ENCODE measurements around the gene PLA2G7. TPM values are rescaled to one million over a fixed set of nuclear protein-coding genes. Genes with fewer than 3 reads are reported as not detected.

The PLA2G7 gene
- total and polyA plus RNA-seq, 4 donors, result 5.4 to 10.9 (median 8.4) TPM

- H3K9me3 ChIP-seq (ENCODE audit: control insufficient read depth, insufficient read depth, low read length), result no peaks in the 10 kb centered on the region
- no peak overlapping the region for H3K27ac ChIP-seq (ENCODE audit: low read depth, low read length)
- no peaks in the 10 kb centered on the region for H3K36me3 ChIP-seq (ENCODE audit: control insufficient read depth, insufficient read depth, low read length)
- DNase-seq (ENCODE audit: low read depth in 4 of 6, low spot score in 6 of 6), result no peak
- peaks cover 14% of the 10 kb centered on the region for H3K4me1 ChIP-seq (ENCODE audit: control insufficient read depth, insufficient read depth, low read length)
- WGBS (ENCODE audit: insufficient coverage), result 83% methylated on average over 2 of the region's 2 CpGs
- no peak overlapping the region for H3K4me3 ChIP-seq (ENCODE audit: low read depth, low read length)
- no peaks in the 10 kb centered on the region for H3K27me3 ChIP-seq (ENCODE audit: control insufficient read depth, insufficient read depth, low read length)
Observed at GRCh38 chr6:46733341-46733801, 1.8 kb downstream of the PLA2G7 start.

GRCh38 chr6:46730921-46731461 lies 4.2 kb downstream of the PLA2G7 start:
- DNase-seq (ENCODE audit: low read depth in 4 of 6, low spot score in 6 of 6), result no peak
- Histone ChIP-seq H3K27me3 (ENCODE audit: control insufficient read depth, insufficient read depth, low read length) (no peaks in the 10 kb centered on the region), H3K4me3 (ENCODE audit: low read depth, low read length) (no peak overlapping the region), H3K36me3 (ENCODE audit: control insufficient read depth, insufficient read depth, low read length) (no peaks in the 10 kb centered on the region), H3K27ac (ENCODE audit: low read depth, low read length) (no peak overlapping the region), H3K4me1 (ENCODE audit: control insufficient read depth, insufficient read depth, low read length) (peaks cover 14% of the 10 kb centered on the region), H3K9me3 (ENCODE audit: control insufficient read depth, insufficient read depth, low read length) (no peaks in the 10 kb centered on the region)
- WGBS (ENCODE audit: insufficient coverage), result 86% methylated on average over 1 of the region's 4 CpGs

- WGBS (ENCODE audit: insufficient coverage), result 67% methylated on average over 1 of the region's 1 CpG
- H3K27me3 ChIP-seq (ENCODE audit: control insufficient read depth, insufficient read depth, low read length), result no peaks in the 10 kb centered on the region
- no peak for DNase-seq (ENCODE audit: low read depth in 4 of 6, low spot score in 6 of 6)
- no peaks in the 10 kb centered on the region for H3K36me3 ChIP-seq (ENCODE audit: control insufficient read depth, insufficient read depth, low read length)
- peaks cover 11% of the 10 kb centered on the region for H3K4me1 ChIP-seq (ENCODE audit: control insufficient read depth, insufficient read depth, low read length)
- no peaks in the 10 kb centered on the region for H3K9me3 ChIP-seq (ENCODE audit: control insufficient read depth, insufficient read depth, low read length)
- H3K27ac ChIP-seq (ENCODE audit: low read depth, low read length), result no peak overlapping the region
- H3K4me3 ChIP-seq (ENCODE audit: low read depth, low read length), result no peak overlapping the region
Observed at GRCh38 chr6:46729787-46730326, 5.3 kb downstream of the PLA2G7 start.

- H3K4me1 ChIP-seq (ENCODE audit: control insufficient read depth, insufficient read depth, low read length), result no peaks in the 10 kb centered on the region
- H3K4me3 ChIP-seq (ENCODE audit: low read depth, low read length), result no peak overlapping the region
- no peaks in the 10 kb centered on the region for H3K27me3 ChIP-seq (ENCODE audit: control insufficient read depth, insufficient read depth, low read length)
- no peak for DNase-seq (ENCODE audit: low read depth in 4 of 6, low spot score in 6 of 6)
- no peaks in the 10 kb centered on the region for H3K36me3 ChIP-seq (ENCODE audit: control insufficient read depth, insufficient read depth, low read length)
- H3K9me3 ChIP-seq (ENCODE audit: control insufficient read depth, insufficient read depth, low read length), result no peaks in the 10 kb centered on the region
- WGBS (ENCODE audit: insufficient coverage), result no CpG with 5 or more reads among the region's 1 CpG
- no peak overlapping the region for H3K27ac ChIP-seq (ENCODE audit: low read depth, low read length)
Observed at GRCh38 chr6:46720401-46720800, 14.8 kb downstream of the PLA2G7 start.

- H3K9me3 ChIP-seq (ENCODE audit: control insufficient read depth, insufficient read depth, low read length), result no peaks in the 10 kb centered on the region
- H3K4me3 ChIP-seq (ENCODE audit: low read depth, low read length), result no peak overlapping the region
- no peaks in the 10 kb centered on the region for H3K27me3 ChIP-seq (ENCODE audit: control insufficient read depth, insufficient read depth, low read length)
- WGBS (ENCODE audit: insufficient coverage), result 100% methylated on average over 1 of the region's 1 CpG
- H3K36me3 ChIP-seq (ENCODE audit: control insufficient read depth, insufficient read depth, low read length), result no peaks in the 10 kb centered on the region
- no peak for DNase-seq (ENCODE audit: low read depth in 4 of 6, low spot score in 6 of 6)
- H3K27ac ChIP-seq (ENCODE audit: low read depth, low read length), result no peak overlapping the region
- H3K4me1 ChIP-seq (ENCODE audit: control insufficient read depth, insufficient read depth, low read length), result no peaks in the 10 kb centered on the region
Observed at GRCh38 chr6:46719099-46719498, 16.1 kb downstream of the PLA2G7 start.

GRCh38 chr6:46715141-46715540 lies 20.0 kb downstream of the PLA2G7 start:
- Histone ChIP-seq H3K36me3 (ENCODE audit: control insufficient read depth, insufficient read depth, low read length) (no peaks in the 10 kb centered on the region), H3K4me1 (ENCODE audit: control insufficient read depth, insufficient read depth, low read length) (no peaks in the 10 kb centered on the region), H3K9me3 (ENCODE audit: control insufficient read depth, insufficient read depth, low read length) (no peaks in the 10 kb centered on the region), H3K27ac (ENCODE audit: low read depth, low read length) (no peak overlapping the region), H3K4me3 (ENCODE audit: low read depth, low read length) (no peak overlapping the region), H3K27me3 (ENCODE audit: control insufficient read depth, insufficient read depth, low read length) (no peaks in the 10 kb centered on the region)
- no peak for DNase-seq (ENCODE audit: low read depth in 4 of 6, low spot score in 6 of 6)

- Histone ChIP-seq H3K27me3 (ENCODE audit: control insufficient read depth, insufficient read depth, low read length) (no peaks in the 10 kb centered on the region), H3K4me1 (ENCODE audit: control insufficient read depth, insufficient read depth, low read length) (no peaks in the 10 kb centered on the region), H3K36me3 (ENCODE audit: control insufficient read depth, insufficient read depth, low read length) (no peaks in the 10 kb centered on the region), H3K27ac (ENCODE audit: low read depth, low read length) (no peak overlapping the region), H3K9me3 (ENCODE audit: control insufficient read depth, insufficient read depth, low read length) (no peaks in the 10 kb centered on the region), H3K4me3 (ENCODE audit: low read depth, low read length) (no peak overlapping the region)
- DNase-seq (ENCODE audit: low read depth in 4 of 6, low spot score in 6 of 6), result no peak
- 100% methylated on average over 1 of the region's 1 CpG for WGBS (ENCODE audit: insufficient coverage)
Observed at GRCh38 chr6:46711491-46711890, 23.7 kb downstream of the PLA2G7 start.

GRCh38 chr6:46706464-46706863 lies 28.7 kb downstream of the PLA2G7 start:
- Histone ChIP-seq H3K4me3 (ENCODE audit: low read depth, low read length) (no peak overlapping the region), H3K4me1 (ENCODE audit: control insufficient read depth, insufficient read depth, low read length) (no peaks in the 10 kb centered on the region), H3K9me3 (ENCODE audit: control insufficient read depth, insufficient read depth, low read length) (no peaks in the 10 kb centered on the region), H3K36me3 (ENCODE audit: control insufficient read depth, insufficient read depth, low read length) (no peaks in the 10 kb centered on the region), H3K27me3 (ENCODE audit: control insufficient read depth, insufficient read depth, low read length) (no peaks in the 10 kb centered on the region), H3K27ac (ENCODE audit: low read depth, low read length) (no peak overlapping the region)
- 100% methylated on average over 1 of the region's 2 CpGs for WGBS (ENCODE audit: insufficient coverage)
- no peak for DNase-seq (ENCODE audit: low read depth in 4 of 6, low spot score in 6 of 6)

GRCh38 chr6:46704562-46704961 lies 30.6 kb downstream of the PLA2G7 start:
- no peak overlapping the region for H3K4me3 ChIP-seq (ENCODE audit: low read depth, low read length)
- no peaks in the 10 kb centered on the region for H3K36me3 ChIP-seq (ENCODE audit: control insufficient read depth, insufficient read depth, low read length)
- 18% methylated on average over 2 of the region's 3 CpGs for WGBS (ENCODE audit: insufficient coverage)
- peak in 5 of 6 donors; percentile 2 to 70 (median 15) for DNase-seq (ENCODE audit: low read depth in 4 of 6, low spot score in 6 of 6)
- no peaks in the 10 kb centered on the region for H3K4me1 ChIP-seq (ENCODE audit: control insufficient read depth, insufficient read depth, low read length)
- H3K27me3 ChIP-seq (ENCODE audit: control insufficient read depth, insufficient read depth, low read length), result no peaks in the 10 kb centered on the region
- no peaks in the 10 kb centered on the region for H3K9me3 ChIP-seq (ENCODE audit: control insufficient read depth, insufficient read depth, low read length)
- H3K27ac ChIP-seq (ENCODE audit: low read depth, low read length), result no peak overlapping the region

GRCh38 chr6:46699970-46700369 lies 35.2 kb downstream of the PLA2G7 start:
- DNase-seq (ENCODE audit: low read depth in 4 of 6, low spot score in 6 of 6), result peak in 1 of 6 donors; percentile 7

More at GRCh38 chr6:46699970-46700369, 35.2 kb downstream of the PLA2G7 start:
- no peaks in the 10 kb centered on the region for H3K27me3 ChIP-seq (ENCODE audit: control insufficient read depth, insufficient read depth, low read length)
- no peak overlapping the region for H3K27ac ChIP-seq (ENCODE audit: low read depth, low read length)
- no peaks in the 10 kb centered on the region for H3K4me1 ChIP-seq (ENCODE audit: control insufficient read depth, insufficient read depth, low read length)
- H3K9me3 ChIP-seq (ENCODE audit: control insufficient read depth, insufficient read depth, low read length), result no peaks in the 10 kb centered on the region
- no CpG with 5 or more reads among the region's 1 CpG for WGBS (ENCODE audit: insufficient coverage)
- no peaks in the 10 kb centered on the region for H3K36me3 ChIP-seq (ENCODE audit: control insufficient read depth, insufficient read depth, low read length)
- no peak overlapping the region for H3K4me3 ChIP-seq (ENCODE audit: low read depth, low read length)

Data from spinal cord (tissue), 10 donors.